Erythroblast (primary cell): ENCODE measurements around the gene CTNNBIP1.

Experiments used
- DNase-seq, 2 experiments: peaks; one replicate each; lab custom pipeline; 2025; lab: John Stamatoyannopoulos, UW
- GATA1 ChIP-seq: IDR thresholded peaks from 2 replicates; pipeline ENCODE4 v1.6.1; 2011; ENCODE audit warnings: low read depth, mild to moderate bottlenecking, control low read depth, low read length, moderate library complexity
- POLR2A ChIP-seq: IDR thresholded peaks from 2 replicates; pipeline ENCODE4 v1.6.1; 2011; ENCODE audit warnings: mild to moderate bottlenecking, low read length

Gene CTNNBIP1

DNA sequence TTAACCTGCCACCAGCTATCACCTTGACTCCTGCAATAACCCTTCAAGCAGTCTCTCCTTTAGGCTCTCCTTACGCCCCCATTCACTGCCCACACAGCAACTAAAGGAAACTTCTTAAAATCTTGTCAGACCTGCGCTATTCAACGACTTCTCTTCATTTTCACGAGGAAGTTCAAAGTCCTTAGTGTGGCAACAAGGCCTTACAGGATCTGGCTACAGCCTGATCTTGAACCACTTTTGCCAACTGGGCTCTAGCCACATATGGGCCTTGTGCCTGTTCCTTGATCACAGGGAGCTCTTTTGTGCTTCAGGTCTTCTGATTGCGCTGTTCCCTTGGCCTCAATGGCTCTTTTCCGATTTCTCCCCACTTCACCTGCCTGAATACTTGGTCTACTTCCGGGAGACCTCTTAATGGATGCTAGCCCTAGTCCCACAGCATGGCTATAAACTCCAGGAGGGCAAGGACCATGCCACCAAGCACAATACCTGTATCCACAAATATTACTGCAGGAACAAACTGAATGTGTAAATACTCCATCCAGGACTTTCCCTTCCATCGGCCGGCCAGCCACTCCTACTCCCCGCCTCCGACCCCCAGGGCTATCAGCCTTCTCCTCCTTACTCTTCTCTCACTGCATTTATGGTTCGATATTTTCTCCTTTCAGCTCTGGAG, 2.3 kb upstream of the CTNNBIP1 start:
- no peak for DNase-seq
- TF ChIP-seq GATA1 (no peak), POLR2A (no peak)

DNA sequence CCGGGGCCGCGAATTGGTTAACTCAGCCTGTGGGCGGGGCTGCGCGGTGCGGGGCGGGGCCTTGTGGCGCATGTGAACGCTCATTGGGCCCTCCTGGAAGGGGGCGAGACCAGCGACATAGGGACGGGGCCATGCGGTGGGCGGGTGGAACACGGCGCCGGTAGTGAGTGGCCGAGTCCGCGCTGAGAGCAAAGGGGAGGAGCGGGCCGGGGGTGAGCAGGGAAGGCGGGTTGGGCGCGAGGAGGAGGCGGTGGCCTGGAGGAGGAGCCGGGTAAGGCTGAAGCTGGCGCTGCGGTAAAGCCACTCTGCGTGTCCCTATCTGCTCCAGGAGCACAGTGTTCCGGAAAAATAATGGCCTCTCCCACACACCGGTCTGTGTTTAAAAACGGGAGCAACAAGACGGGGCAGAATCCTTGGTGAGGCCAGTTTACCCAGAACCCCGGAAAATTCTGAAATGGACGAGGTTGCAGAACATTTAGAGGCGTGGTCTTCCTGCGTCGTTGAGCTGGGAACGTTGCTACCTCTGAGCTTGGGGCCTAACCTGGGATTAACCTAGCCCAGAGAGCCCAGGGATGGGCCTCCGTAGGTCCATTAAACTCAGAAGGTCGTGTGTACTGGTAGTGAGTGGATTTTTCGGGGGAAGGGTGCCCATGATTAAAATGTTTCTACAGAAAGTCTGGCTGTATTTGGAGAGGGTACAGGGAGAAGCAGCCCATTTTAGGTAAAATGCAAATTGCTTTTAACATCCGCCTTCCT, 532 bp upstream of the CTNNBIP1 start:
- DNase-seq, result peak; percentile 99 to 100
- TF ChIP-seq GATA1, result no peak
- TF ChIP-seq POLR2A, result peak; percentile 80

DNA sequence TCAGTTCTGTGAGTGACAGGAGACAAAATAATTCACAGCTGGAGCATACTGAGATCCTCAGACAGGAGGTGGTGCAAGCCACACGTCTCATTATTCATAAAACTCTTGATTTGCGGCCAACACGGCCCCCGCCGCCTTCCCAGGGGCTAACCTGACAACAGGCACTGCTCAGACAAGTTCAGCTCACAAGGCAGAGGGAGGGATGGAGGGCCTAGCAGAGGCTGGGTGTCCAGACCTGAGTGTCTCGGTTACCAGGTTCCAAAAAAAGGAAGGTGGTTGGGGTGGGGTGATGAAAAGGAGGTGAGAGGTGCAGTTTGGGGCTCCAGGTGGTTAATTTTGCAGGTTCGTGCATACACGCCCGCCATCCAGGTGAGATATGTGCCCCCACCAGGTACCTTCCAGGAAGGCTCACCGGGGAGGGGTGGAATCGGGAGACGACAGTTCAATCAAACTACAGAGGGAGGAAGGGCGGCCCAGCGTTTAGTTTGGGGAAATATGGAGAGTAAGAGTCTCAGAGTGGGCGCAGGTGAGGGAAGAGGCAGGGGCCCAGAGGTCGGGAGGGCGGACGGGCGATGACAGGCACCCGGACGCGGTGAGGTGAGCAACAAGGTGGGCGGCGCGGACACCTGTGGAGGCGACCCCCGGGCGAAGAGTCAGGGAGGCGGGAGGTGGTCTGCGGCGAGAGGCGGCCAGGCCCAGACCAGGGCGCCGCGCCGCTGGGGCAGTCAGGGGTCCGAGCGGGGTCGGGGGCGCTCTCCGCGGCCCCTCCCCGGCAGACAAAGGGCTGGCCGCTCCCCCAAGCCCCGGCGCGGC, 629 bp downstream of the CTNNBIP1 start:
- TF ChIP-seq GATA1 (no peak), POLR2A (no peak)
- peak; percentile 23 to 48 for DNase-seq

- TF ChIP-seq GATA1 (no peak), POLR2A (no peak)
- peak in 1 of 2 experiments; percentile 39 for DNase-seq
Observed at GRCh38 chr1:9908871-9909233, 1.2 kb downstream of the CTNNBIP1 start.

DNA sequence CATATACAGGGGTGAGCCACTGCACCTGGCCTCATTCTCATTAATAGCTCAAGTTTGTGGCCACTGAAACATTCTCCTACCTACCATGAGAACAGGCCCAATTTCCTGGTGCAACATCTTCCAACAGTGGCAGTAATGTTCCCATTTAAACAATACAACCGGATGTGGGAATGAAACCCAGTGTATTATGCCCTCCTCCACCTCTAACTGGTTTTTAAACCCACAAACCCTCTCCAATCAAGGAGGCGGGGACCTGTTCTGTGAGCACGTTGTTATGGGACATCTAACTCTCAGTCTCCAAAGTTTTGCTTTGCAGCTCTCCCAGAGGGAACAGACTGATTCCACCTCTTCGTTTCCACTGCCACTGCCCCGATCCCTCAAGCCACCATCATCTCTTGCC, 2.6 kb downstream of the CTNNBIP1 start:
- no peak for DNase-seq
- no peak for TF ChIP-seq GATA1
- TF ChIP-seq POLR2A, result no peak

DNA sequence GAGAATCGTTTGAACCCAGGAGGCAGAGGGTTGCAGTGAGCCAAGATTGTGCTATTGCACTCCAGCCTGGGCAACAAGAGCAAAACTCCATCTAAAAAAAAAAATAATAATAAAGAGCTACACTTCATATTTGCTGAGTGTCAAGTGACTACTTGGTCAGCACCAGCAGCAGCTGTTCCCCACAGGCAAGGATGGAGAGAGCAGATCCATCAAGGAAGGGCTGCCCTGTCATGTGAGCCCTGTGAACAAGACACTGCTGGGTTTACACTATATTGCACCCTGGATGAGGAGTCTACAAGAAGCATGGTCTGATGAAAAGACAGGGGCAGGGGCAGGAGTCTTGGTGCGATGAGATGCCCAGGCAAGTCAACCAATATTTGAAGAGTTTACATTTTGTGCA, 3.6 kb downstream of the CTNNBIP1 start:
- TF ChIP-seq POLR2A (no peak), GATA1 (no peak)
- no peak for DNase-seq

DNA sequence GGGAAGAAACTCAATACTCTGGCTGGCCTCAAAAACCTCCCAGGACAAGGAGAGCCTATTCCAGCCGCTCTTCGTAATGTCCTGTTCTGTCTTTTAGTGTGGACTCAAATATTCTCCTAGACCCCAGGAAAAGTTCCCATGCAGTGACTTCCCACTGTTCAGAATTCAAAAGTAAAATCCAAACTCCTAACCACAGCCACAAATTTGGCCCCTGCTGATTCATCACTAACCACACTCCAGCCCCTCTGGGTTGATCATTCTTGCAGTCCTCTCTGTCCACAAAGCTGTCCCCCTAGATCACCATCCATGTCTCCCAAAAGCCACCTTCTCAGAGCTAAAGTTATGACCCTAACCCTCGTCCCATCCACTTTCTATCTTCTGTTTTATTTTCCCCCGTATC, 5.1 kb downstream of the CTNNBIP1 start:
- TF ChIP-seq GATA1 (no peak), POLR2A (no peak)
- DNase-seq, result no peak

DNA sequence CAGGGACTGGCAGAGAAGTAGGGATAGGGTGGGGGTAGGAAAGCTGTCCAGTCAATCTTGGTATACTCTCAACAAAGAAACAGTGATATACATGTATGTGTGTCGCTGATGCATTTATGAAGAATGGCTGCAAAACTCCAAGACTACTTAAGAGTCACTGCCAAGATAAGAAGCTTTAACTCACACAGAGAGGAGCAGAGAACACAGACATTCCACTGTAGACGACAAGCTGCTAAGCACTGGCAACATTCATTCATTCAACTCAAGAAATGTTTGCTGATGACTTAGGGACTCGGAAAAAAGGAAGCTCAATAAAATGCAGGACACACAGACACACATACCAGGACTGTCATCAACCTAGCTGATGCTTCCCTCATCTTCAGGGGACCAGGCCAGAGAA, 5.5 kb downstream of the CTNNBIP1 start:
- no peak for DNase-seq
- TF ChIP-seq POLR2A (no peak), GATA1 (no peak)

GRCh38 chr1:9903801-9904527, 6.1 kb downstream of the CTNNBIP1 start:
- TF ChIP-seq GATA1 (no peak), POLR2A (no peak)
- DNase-seq, result no peak

DNA sequence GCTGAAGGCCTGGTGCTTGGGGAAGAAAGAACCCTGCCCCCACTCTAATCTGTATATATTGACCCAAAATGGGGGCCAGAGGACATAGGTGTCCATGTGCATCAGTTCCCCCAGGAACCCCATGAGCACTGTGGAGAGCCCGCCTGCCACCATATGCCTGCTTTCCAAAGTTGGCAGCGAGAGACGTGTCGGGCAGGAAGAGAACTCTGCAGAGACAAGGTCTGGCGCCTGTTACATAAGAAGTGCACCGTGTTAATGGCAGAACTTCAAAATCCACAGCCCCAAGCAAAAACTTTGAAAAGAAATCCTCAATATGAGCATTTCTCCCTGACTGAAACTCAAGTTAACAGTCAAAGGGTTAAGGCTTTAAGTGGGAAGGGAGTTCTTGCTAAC, 8.0 kb downstream of the CTNNBIP1 start:
- TF ChIP-seq POLR2A, result no peak
- TF ChIP-seq GATA1, result no peak
- DNase-seq, result no peak

- TF ChIP-seq GATA1 (no peak), POLR2A (no peak)
- DNase-seq, result peak; percentile 36 to 59
Observed at GRCh38 chr1:9901148-9902059, 8.7 kb downstream of the CTNNBIP1 start.

GRCh38 chr1:9900142-9901043, 9.7 kb downstream of the CTNNBIP1 start:
- no peak for TF ChIP-seq GATA1
- no peak for TF ChIP-seq POLR2A
- DNase-seq, result peak in 1 of 2 experiments; percentile 20
